Measurements from ENCODE around the gene RNF6.

Gene RNF6

DNA sequence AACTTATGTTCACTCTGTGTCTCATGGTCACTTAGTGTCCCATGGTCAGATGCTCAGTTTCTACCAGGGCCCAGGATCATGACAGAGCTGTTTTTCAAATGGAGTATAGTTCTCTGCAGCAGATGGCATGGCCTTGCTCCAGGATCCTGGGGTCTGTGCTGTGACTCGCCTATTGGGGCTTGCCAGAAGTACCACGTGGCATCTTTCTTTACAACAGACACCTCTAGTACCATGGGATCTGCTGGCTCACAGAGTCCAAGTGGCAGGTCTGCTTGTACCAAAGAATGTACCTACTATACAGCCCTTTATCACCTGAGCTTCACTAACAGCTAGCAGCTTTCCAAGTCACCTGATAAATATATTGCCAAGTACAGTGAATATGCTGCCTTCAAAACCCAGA is 6.0 kb upstream of the RNF6 start:
- Histone ChIP-seq H3K4me3 (no peak overlapping the region), H3K27ac (no peak overlapping the region)

- H3K27ac ChIP-seq, result no peak overlapping the region
- H3K4me3 ChIP-seq, result no peak overlapping the region
These were observed 5.3 kb upstream of the RNF6 start for GRCh38 chr13:26227166-26227971.

- Histone ChIP-seq H3K27ac (no peak overlapping the region), H3K4me3 (no peak overlapping the region)
These were observed 3.9 kb upstream of the RNF6 start for GRCh38 chr13:26225896-26226617.

DNA sequence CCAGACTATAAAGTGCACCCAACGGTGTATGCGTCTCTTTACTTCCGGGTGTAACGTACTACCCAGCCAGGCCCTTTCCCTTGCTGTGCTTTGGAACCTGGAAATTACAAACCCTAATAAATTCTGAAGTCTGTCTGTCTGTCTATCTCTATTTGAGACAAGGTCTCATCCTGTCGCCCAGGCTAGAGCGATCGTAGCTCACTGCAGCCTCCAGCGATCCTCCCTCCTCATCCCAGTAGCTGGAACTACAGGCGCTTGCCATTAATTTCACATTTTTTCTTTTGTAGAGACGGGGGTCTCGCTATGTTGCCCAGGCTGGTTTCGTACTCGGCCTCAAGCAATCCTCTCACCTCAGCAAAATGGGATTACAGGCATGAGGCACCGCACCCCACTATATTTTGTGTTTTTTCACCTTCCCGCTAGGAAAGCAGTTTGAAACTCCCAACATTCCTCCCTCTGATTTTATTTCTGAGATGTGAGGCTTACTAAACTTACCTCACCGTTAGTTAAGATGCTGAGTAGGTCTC is 469 bp upstream of the RNF6 start:
- H3K4me3 ChIP-seq, result peak overlapping the region; percentile 56 to 98 (median 91)
- H3K27ac ChIP-seq, result peak overlapping the region; percentile 92 to 100 (median 99)

GRCh38 chr13:26221399-26221720 is 754 bp downstream of the RNF6 start:
- H3K4me3 ChIP-seq, result peak overlapping the region; percentile 56 to 98 (median 91)
- peak overlapping the region; percentile 92 to 100 (median 99) for H3K27ac ChIP-seq

- H3K4me3 ChIP-seq, result peak overlapping the region; percentile 56 to 98 (median 91)
- peak overlapping the region in 3 of 21 experiments; percentile 98 to 100 (median 99) for H3K27ac ChIP-seq
These were observed 1.5 kb downstream of the RNF6 start for GRCh38 chr13:26220575-26220974.

GRCh38 chr13:26219726-26220125 is 2.4 kb downstream of the RNF6 start:
- no peak overlapping the region for H3K4me3 ChIP-seq
- H3K27ac ChIP-seq, result peak overlapping the region in 1 of 21 experiments; percentile 21

- Histone ChIP-seq H3K4me3 (no peak overlapping the region), H3K27ac (no peak overlapping the region)
These were observed 6.1 kb downstream of the RNF6 start for GRCh38 chr13:26216042-26216441.

GRCh38 chr13:26213982-26214381 is 8.1 kb downstream of the RNF6 start:
- Histone ChIP-seq H3K4me3 (no peak overlapping the region), H3K27ac (no peak overlapping the region)

GRCh38 chr13:26213345-26213744 is 8.8 kb downstream of the RNF6 start:
- no peak overlapping the region for H3K27ac ChIP-seq
- H3K4me3 ChIP-seq, result no peak overlapping the region

DNA sequence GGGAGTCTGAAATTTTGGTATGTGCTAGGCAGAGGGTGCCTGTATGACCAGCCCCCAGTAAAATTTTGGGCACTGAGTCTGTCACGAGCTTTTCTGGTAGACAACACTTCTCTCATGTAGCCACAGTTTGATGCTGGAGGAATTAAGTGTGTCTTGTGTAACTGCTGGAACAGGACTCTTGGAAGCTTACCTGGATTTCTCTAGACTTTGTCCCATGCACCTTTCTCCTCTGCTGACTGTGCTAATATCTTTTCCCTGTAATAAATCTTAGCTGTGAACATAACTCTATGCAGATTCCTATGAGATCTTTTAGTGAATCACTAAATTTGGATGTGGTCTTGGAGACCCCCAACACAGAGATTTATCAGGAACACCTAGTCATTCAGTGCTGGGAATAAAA is 13.8 kb downstream of the RNF6 start:
- H3K4me3 ChIP-seq, result no peak overlapping the region
- no peak overlapping the region for H3K27ac ChIP-seq

DNA sequence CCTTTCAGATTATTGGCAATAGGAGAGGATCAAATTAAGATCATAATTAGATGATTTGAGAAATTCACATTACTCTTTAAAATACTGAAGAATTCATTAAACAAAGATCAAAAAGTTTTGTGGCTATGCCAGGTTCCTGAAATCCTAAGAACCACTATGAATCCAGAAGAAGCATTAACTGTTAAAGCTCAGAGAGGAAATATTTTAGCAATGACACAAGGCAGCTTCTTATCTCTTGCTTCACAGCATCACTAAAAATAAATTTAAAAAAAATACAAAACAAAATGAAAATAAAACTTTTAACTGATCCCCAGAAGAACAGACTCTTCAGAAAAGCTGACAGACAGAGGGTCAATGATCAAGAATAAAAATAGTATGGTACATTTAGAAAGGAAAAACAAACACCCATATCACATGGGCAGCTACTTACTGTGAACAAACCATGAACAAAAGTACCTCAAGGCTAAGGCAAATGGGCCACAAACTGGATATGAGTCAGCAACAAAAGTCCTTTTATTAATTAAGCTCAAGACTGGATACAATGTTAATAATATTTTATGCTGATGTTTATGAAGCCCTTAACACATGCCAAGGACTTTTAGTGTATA is 19.6 kb downstream of the RNF6 start:
- Histone ChIP-seq H3K4me3 (no peak overlapping the region), H3K27ac (no peak overlapping the region)

- no peak overlapping the region for H3K4me3 ChIP-seq
- no peak overlapping the region for H3K27ac ChIP-seq
These were observed 21.3 kb downstream of the RNF6 start for GRCh38 chr13:26200811-26201210.

- no peak overlapping the region for H3K27ac ChIP-seq
- H3K4me3 ChIP-seq, result no peak overlapping the region
These were observed 24.0 kb downstream of the RNF6 start for GRCh38 chr13:26198116-26198515.

DNA sequence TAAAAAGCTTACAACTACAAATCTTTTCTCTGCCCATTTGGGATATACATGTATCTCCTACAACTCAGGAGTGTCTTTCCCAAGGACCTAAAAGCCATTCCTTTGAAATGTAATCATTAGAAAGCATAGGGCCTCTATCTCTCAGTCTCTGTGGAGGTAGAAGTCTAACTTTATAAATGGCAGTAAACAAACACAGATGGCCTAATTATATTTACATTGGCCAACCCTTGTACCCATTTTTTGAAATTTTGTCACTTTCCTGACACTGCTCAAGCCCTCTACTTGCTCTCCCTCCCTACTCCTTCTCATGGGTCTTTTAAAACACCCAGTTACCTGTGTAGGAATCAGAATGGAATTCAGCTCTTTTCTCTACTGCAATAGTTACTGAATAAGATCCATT is 24.8 kb downstream of the RNF6 start:
- no peak overlapping the region for H3K4me3 ChIP-seq
- no peak overlapping the region for H3K27ac ChIP-seq

DNA sequence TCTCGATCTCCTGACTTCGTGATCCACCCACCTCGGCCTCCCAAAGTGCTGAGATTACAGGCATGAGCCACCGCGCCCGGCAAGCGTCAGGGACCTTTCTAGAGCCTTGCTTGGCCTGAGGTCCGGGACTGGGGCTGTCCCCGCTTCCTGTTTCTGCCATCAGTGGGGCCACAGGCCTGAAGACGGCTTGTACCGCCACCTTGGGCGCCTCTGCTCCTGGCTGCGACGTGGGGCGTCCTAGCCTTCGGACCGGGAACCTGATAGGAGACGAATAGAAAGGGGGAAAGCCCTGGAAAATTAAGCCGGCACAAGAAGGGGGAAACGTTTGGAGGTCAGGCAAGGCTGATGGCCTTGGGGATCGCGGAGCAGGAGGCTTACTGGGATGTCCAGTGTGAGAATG is 35.1 kb downstream of the RNF6 start:
- Histone ChIP-seq H3K4me3 (peak overlapping the region; percentile 51 to 76 (median 61)), H3K27ac (peak overlapping the region in 16 of 21 experiments; percentile 53 to 89 (median 78))

- peak overlapping the region; percentile 45 to 89 (median 78) for H3K27ac ChIP-seq
- peak overlapping the region; percentile 51 to 76 (median 61) for H3K4me3 ChIP-seq
These were observed 35.8 kb downstream of the RNF6 start for GRCh38 chr13:26186118-26186870.

DNA sequence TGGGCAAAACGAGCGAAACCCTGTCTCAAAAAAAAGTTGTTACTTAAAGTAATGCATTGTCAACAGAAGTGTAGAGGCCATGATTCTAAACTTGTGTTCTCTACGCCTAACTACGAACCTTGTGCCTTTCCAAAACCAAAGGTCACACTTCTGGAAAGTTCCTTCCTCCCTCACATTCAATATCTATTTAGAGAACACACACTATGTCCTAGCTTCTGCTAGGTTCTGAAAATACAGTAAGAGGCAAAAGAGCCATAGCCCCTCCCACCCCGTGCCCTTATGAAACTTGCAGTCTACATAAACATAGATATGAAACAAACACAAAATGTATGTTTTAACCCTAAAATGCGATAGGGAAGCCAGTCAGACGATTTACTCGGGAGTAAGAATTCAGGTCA is 36.4 kb downstream of the RNF6 start:
- peak overlapping the region; percentile 51 to 76 (median 61) for H3K4me3 ChIP-seq
- peak overlapping the region in 20 of 21 experiments; percentile 58 to 89 (median 78) for H3K27ac ChIP-seq

DNA sequence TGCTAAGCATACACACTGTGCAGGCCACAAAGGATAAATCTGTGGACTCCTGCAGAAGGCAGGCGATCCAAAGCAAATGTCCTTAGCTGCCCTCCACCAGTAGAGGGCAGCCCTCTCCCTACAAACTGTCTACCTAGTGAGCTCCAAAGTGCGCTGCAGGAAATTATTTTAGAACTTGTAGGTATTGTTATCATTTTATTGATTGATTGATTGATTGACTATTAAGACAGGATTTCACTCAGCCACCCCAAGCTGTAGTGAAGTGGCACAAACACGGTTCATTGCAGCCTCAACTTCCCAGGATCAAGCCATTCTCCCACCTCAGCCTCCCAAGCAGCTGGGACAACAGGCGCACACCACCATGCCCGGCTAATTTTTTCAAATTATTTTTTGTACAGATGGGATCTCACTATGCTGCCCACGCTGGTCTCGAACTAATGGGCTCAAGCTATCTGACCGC is 37.3 kb downstream of the RNF6 start:
- Histone ChIP-seq H3K4me3 (no peak overlapping the region), H3K27ac (no peak overlapping the region)

- no peak overlapping the region for H3K27ac ChIP-seq
- no peak overlapping the region for H3K4me3 ChIP-seq
These were observed 38.7 kb downstream of the RNF6 start for GRCh38 chr13:26183416-26183815.

Data from skin epidermis (tissue), 12 donors.